Stomach smooth muscle (tissue), 2 donors: ENCODE results near the gene CELF5.
"Not testable (repeated sequence)": the region's sequence is repeated elsewhere in the genome, so short reads cannot be mapped to it uniquely, and the experiment has no call there.

Experiments
- H3K27ac ChIP-seq: one replicate; pipeline ENCODE4 v1.7.0; 2013; ENCODE audit warnings: mild to moderate bottlenecking, low read length, inconsistent platforms
- H3K27me3 ChIP-seq, 2 donors: one replicate each; pipeline ENCODE4 v1.7.0; 2013; ENCODE audit warnings: low read length in 2 of 2; ENCODE audit not compliant: insufficient read depth in 2 of 2, control insufficient read depth in 1 of 2
- H3K36me3 ChIP-seq, 2 donors: one replicate each; pipeline ENCODE4 v1.7.0; 2013; ENCODE audit warnings: low read length in 2 of 2; ENCODE audit not compliant: control insufficient read depth in 2 of 2, insufficient read depth in 2 of 2
- H3K4me1 ChIP-seq: one replicate; pipeline ENCODE4 v1.7.0; 2013; ENCODE audit warnings: low read length; ENCODE audit not compliant: control insufficient read depth, insufficient read depth
- H3K4me3 ChIP-seq, 2 donors: one replicate each; pipeline ENCODE4 v1.7.0; 2013; ENCODE audit warnings: low read length in 2 of 2
- H3K9ac ChIP-seq, 2 donors: one replicate each; pipeline ENCODE4 v1.7.0; 2013; ENCODE audit warnings: low read length in 2 of 2, mild to moderate bottlenecking in 1 of 2
- H3K9me3 ChIP-seq, 2 donors: one replicate each; pipeline ENCODE4 v1.7.0; 2013; ENCODE audit warnings: low read length in 2 of 2; ENCODE audit not compliant: control insufficient read depth in 2 of 2
- donor health status: healthy.
- donor health status: Pancreatic carcinoma.

The CELF5 gene

DNA sequence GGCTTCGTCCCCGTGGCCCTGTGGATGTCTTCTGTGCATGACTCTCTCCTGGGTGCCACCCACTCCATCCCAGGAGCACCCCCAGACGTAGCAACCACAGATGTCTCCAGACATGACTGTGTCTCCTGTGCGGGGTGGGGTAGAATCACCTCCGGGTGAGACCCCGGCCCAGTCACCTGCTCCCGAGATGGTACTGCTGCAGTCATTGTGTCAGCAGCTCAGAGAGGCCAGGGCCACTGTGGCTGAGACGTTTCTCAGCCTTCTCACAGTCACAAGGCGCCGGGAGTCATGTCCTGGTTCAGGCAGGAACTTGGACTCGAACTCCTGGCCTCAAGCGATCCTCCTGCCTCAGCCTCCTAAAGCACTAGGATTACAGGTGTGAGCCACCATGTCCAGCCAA, 22.1 kb upstream of the CELF5 start:
- Histone ChIP-seq H3K4me1 (no peaks in the 10 kb centered on the region), H3K36me3 (peaks cover 4 to 9% of the 10 kb centered on the region in 2 donors), H3K9ac (no peak overlapping the region), H3K9me3 (no peaks in the 10 kb centered on the region), H3K27ac (no peak overlapping the region), H3K27me3 (no peaks in the 10 kb centered on the region), H3K4me3 (no peak overlapping the region)

DNA sequence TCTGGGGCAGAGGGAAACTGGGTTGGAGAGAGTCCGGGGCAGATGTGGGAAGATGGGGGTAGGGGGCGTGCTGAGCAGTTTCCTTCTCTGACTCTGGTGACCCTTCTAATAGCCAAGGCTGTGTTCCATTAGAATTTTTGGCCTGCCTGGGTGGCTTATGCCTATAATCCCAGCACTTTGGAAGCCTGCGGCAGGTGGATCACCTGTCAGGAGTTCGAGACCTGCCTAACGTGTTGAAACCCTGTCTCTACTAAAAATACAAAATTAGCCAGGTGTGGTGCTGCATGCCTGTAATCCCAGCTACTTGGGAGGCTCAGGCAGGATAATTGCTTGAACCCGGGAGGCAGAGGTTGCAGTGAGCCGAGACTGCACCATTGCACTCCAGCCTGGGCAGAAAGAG, 21.6 kb upstream of the CELF5 start:
- not testable (repeated sequence) for H3K36me3 ChIP-seq, H3K4me1 ChIP-seq, H3K27me3 ChIP-seq, H3K27ac ChIP-seq, H3K9me3 ChIP-seq, H3K4me3 ChIP-seq, H3K9ac ChIP-seq

DNA sequence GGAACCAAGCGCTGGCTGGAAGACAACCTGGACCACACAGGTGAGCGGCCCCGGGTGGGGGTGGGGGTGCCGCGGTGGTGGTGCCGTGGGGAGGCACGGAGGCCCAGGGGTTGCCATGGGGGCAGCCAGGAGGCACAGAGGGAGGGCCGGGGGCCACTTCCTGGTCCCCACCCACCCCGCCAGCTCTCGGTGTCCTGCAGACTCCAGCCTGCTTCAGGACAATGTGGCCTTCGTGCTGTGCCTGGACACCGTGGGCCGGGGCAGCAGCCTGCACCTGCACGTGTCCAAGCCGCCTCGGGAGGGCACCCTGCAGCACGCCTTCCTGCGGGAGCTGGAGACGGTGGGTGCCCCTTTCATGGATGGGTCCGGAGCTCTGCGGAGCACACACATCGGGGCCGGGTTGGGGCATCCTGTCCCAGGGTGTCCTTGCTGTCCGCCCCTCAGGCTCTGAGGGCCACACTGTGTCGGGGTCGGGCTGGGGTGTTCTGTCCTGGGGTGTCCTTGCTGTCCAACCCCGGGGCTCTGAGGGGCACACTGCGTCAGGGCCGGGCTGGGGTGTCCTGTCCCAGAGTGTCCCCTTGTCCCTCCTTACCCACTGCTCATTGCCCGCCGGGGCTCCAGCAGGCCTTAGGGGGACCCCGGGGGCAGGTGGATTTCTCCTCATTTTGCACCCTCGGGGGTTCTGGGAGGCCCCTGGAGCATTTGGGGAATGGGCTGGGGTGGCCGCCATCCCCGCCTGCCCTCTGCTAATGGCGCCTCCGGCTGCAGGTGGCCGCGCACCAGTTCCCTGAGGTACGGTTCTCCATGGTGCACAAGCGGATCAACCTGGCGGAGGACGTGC, 20.4 kb upstream of the CELF5 start:
- peaks cover 7 to 9% of the 10 kb centered on the region in 2 donors for H3K36me3 ChIP-seq
- H3K9me3 ChIP-seq: no peaks in the 10 kb centered on the region
- no peak overlapping the region for H3K27ac ChIP-seq
- no peak overlapping the region for H3K4me3 ChIP-seq
- H3K9ac ChIP-seq: no peak overlapping the region
- no peaks in the 10 kb centered on the region for H3K27me3 ChIP-seq
- H3K4me1 ChIP-seq: no peaks in the 10 kb centered on the region

DNA sequence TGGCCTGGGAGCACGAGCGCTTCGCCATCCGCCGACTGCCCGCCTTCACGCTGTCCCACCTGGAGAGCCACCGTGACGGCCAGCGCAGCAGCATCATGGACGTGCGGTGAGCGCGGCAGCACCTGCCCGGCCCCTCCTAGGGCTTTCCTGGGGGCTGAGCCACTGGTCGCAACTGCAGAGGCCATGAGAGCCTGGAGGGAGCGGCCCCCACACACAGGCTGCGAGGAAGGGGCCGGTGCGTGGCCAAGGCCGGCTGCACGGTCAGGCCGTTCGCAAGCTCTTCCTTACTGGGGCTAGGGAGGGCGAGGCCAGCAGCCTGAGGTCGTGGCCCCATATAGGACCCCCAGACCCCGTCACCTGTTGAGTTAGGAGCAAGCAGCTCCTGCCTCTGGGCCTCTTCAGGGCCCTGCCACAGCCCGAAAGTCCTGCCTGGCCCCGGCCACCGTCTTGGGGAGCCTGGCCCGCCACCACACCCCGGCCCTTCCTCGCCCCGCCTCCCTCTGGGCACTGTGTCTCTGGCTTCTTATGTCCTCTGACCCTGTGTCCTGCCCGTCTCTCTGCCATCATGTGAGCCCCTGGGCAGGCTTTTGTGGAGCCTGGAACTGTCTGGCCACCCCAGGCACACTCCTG, 19.7 kb upstream of the CELF5 start:
- no peaks in the 10 kb centered on the region for H3K9me3 ChIP-seq
- H3K27ac ChIP-seq: no peak overlapping the region
- H3K9ac ChIP-seq: no peak overlapping the region
- no peaks in the 10 kb centered on the region for H3K4me1 ChIP-seq
- no peak overlapping the region for H3K4me3 ChIP-seq
- no peaks in the 10 kb centered on the region for H3K27me3 ChIP-seq
- peaks cover 7 to 9% of the 10 kb centered on the region in 2 donors for H3K36me3 ChIP-seq

DNA sequence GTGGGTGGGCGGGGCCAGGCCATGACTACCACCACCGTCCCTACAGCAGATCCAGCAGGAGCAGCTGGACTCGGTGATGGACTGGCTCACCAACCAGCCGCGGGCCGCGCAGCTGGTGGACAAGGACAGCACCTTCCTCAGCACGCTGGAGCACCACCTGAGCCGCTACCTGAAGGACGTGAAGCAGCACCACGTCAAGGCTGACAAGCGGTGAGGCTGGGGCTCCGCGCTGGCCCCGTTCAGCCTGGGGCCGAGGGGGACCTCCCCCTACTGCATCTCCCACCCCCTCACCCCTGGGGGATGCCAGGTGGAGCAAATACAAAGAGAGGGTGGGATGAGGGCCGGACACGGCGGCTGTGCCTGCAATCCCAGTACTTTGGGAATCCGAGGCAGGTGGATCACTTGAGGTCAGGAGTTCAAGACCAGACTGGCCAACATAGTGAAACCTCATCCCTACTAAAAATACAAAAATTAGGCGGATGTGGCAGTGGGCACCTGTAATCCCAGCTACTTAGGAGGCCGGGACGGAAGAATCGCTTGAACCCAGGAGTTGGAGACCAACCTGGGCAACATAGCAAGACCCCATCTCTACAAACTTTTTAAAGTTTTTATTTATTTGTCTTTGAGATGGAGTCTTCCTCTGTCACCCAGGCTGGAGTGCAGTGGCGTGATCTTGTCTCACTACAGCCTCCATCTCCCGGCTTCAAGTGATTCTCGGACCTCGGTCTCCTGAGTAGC, 18.1 kb upstream of the CELF5 start:
- no peaks in the 10 kb centered on the region for H3K4me1 ChIP-seq
- H3K36me3 ChIP-seq: peaks cover 7 to 9% of the 10 kb centered on the region in 2 donors

DNA sequence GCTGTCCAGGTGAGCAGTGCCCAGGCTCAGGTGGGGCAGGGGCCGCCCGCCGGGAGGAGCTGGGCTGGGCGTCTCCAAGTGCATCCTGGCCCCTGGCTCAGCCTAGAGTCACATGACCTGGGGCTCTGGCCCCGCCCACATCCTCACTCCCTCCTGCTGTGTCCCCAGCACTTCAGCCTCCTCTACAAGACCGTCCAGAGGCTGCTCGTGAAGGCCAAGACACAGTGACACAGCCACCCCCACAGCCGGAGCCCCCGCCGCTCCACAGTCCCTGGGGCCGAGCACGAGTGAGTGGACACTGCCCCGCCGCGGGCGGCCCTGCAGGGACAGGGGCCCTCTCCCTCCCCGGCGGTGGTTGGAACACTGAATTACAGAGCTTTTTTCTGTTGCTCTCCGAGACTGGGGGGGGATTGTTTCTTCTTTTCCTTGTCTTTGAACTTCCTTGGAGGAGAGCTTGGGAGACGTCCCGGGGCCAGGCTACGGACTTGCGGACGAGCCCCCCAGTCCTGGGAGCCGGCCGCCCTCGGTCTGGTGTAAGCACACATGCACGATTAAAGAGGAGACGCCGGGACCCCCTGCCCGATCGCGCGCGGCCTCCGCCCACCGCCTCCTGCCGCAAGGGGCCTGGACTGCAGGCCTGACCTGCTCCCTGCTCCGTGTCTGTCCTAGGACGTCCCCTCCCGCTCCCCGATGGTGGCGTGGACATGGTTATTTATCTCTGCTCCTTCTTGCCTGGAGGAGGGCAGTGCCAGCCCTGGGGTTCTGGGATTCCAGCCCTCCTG, 16.8 kb upstream of the CELF5 start:
- H3K4me1 ChIP-seq: no peaks in the 10 kb centered on the region
- H3K9me3 ChIP-seq: no peaks in the 10 kb centered on the region
- H3K27me3 ChIP-seq: no peaks in the 10 kb centered on the region
- H3K4me3 ChIP-seq: no peak overlapping the region
- peaks cover 7% of the 10 kb centered on the region in 2 donors for H3K36me3 ChIP-seq
- H3K27ac ChIP-seq: no peak overlapping the region
- no peak overlapping the region for H3K9ac ChIP-seq

More for the DNA sequence above, 18.1 kb upstream of the CELF5 start:
- Histone ChIP-seq H3K9me3 (no peaks in the 10 kb centered on the region), H3K27ac (no peak overlapping the region), H3K4me3 (no peak overlapping the region), H3K27me3 (no peaks in the 10 kb centered on the region), H3K9ac (no peak overlapping the region)

DNA sequence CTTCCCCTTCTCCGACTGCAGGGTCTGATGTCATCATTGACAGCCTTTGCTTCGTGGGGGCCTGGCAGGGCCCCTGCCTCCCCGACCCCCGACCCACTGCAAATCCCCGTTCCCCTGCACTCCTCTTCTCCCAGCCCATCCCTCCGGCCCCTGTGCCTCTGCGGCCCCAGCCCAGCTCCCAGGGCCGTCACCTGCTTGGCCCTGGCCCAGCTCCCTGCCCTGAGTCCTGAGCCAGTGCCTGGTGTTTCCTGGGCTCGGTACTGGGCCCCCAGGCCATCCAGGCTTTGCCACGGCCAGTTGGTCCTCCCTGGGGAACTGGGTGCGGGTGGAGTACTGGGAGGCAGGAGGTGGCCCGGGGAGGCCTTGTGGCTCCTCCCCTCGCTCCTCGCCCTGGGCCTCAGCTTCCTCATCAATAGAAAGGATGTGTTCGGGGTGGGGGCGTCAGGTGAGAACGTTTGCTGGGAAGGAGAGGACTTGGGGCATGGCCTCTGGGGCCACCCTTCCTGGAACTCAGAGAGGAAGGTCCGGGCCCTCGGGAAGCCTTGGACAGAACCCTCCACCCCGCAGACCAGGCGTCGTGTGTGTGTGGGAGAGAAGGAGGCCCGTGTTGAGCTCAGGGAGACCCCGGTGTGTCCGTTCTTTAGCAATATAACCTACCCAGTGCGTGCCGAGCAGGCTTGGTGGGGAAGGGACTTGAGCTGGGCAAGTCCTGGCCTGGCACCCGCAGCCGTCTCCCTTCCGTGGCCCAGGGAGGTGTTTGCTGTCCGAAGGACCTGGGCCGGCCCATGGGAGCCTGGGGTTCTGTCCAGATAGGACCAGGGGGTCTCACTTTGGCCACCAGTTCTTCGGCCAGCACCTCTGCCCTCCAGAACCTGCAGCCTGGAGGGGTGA, 15.9 kb upstream of the CELF5 start:
- Histone ChIP-seq H3K9me3 (no peaks in the 10 kb centered on the region), H3K27ac (no peak overlapping the region), H3K4me1 (no peaks in the 10 kb centered on the region), H3K9ac (no peak overlapping the region), H3K36me3 (peaks cover 7% of the 10 kb centered on the region in 2 donors), H3K27me3 (no peaks in the 10 kb centered on the region), H3K4me3 (no peak overlapping the region)

DNA sequence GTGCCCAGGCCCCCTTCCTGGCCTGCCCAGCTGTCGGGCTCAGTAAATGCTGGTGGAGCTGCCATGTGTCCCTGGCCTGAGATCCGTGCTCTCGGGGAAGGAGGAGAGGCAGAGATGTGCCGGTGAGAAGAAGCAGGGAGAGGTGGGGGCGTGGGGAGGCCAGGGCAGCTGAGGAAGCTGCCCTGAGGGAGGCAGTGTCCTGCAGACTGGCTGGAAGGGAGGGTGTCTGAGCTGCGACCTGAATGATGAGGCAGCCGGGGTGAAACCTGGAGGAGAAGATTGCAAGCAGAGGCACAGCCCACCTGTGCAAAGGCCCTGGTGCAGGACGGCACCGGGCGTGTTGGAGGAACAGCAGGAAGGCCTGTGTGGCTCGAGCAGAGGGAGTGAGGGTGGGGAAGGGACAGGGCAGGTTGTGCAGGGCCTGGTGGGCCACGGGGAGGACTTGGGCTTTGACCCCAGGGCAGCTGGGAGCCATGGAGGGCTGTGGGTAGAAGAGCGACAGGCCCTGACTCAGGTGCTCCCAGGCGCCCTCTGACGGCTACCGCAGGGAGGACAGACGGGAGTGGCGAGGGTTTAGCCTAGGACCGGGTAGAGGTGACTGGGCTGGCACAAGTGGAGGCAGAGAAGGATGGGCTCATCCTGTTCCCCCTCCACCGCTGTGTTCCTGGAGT, 14.0 kb upstream of the CELF5 start:
- no peak overlapping the region for H3K27ac ChIP-seq
- H3K36me3 ChIP-seq: peaks cover 7% of the 10 kb centered on the region in 2 donors
- no peaks in the 10 kb centered on the region for H3K9me3 ChIP-seq
- H3K9ac ChIP-seq: no peak overlapping the region
- no peak overlapping the region for H3K4me3 ChIP-seq
- no peaks in the 10 kb centered on the region for H3K4me1 ChIP-seq
- no peaks in the 10 kb centered on the region for H3K27me3 ChIP-seq

DNA sequence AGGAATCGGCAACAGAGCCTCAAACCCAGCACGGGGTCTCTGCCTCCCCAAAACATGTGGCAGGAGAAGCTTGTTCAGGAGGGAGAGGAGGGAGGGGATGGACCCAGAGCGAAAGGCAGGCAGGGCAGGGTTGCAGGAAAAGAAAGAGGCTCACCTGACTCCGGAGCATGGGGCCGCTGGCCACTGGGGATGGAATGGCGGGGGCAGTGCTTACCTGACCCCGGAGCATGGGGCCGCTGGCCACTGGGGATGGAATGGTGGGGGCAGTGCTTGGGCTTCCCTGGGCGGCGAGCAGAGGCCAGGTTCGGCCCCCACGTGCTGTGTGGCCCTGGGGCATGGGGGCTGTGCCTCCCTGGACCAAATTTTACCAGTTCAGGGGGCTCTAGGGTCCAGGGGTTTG, 13.3 kb upstream of the CELF5 start:
- Histone ChIP-seq H3K4me1 (no peaks in the 10 kb centered on the region), H3K27me3 (no peaks in the 10 kb centered on the region), H3K27ac (no peak overlapping the region), H3K36me3 (peaks cover 7% of the 10 kb centered on the region in 2 donors), H3K9ac (no peak overlapping the region), H3K9me3 (no peaks in the 10 kb centered on the region), H3K4me3 (no peak overlapping the region)
